Lower leg skin (tissue), 4 donors: Measurements from ENCODE around the gene SMARCA2. TPM values are rescaled to one million over a fixed set of nuclear protein-coding genes. Genes with fewer than 3 reads are reported as not detected.

Source experiments
- DNase-seq, 2 donors: peaks; one replicate each; pipeline ENCODE4 v3.0.0-alpha.2; 2019; ENCODE audit warnings: low spot score in 2 of 2
- H3K4me3 ChIP-seq: fragments of 200-600 bp; sonication (generic); 2 replicates; pipeline ENCODE4 v1.5.1; 2017; ENCODE audit warnings: mild to moderate bottlenecking, low read depth; ENCODE audit not compliant: poor library complexity, severe bottlenecking
- POLR2A ChIP-seq, 2 donors: fragments of 450-650 bp; IDR thresholded peaks; one replicate each; pipeline ENCODE4 v1.6.1; 2016 to 2017; ENCODE audit warnings: antibody characterized with exemption in 2 of 2, mild to moderate bottlenecking in 1 of 2, moderate library complexity in 1 of 2
- WGBS, 2 donors: methylation state at CpG; one replicate each; pipeline ENCODE4 v1.1.5; 2018; 5-methylcytosine and 5-hydroxymethylcytosine counted together
- intact Hi-C: fragments of 100-400 bp; cut with DNase I; formaldehyde crosslinking; loops from one replicate; pipeline ENCODE4 v1.15.0; 2023; ENCODE audit warnings: low total_unique reads
- total RNA-seq, 4 donors: library from RNA; depleted of rRNA; stranded (reverse); fragments of >200 nt; gene quantifications; one replicate each; pipeline ENCODE4 v1.1.0, GENCODE V29; 2016
- TF ChIP-seq, protein P1 (sequence below), 3 donors: fragments of 450-650 bp; IDR thresholded peaks; one replicate each; pipeline ENCODE4 v1.5.1; 2016; ENCODE audit warnings: antibody characterized with exemption in 3 of 3, mild to moderate bottlenecking in 3 of 3, moderate library complexity in 2 of 3

Gene SMARCA2
- total RNA-seq, 4 donors from 2014 or later = 111 to 130 (median 114) TPM

DNA sequence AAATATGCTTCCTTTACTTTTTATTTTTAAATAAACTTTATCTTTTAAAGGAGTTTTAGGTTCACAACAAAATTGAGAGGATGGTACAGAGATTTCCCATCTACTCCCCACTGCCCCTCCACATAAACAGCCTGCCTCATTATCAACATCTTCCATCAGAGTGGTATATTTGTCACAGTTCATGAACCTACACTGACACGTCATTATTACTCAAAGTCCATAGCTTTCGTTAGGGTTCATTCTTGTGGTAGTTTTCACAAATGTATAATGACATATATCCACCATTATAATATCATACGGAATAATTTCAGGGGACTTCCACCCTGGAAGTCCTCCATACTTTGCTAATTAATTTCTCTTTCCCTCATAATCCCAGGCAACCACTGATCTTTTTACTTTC, 204.9 kb downstream of the SMARCA2 start:
- 77 to 93% methylated on average over 3 of the region's 3 CpGs for WGBS, 2 donors
- H3K4me3 ChIP-seq = no peak overlapping the region
- intact Hi-C loops = no loop called here
- TF ChIP-seq, protein P1, sequence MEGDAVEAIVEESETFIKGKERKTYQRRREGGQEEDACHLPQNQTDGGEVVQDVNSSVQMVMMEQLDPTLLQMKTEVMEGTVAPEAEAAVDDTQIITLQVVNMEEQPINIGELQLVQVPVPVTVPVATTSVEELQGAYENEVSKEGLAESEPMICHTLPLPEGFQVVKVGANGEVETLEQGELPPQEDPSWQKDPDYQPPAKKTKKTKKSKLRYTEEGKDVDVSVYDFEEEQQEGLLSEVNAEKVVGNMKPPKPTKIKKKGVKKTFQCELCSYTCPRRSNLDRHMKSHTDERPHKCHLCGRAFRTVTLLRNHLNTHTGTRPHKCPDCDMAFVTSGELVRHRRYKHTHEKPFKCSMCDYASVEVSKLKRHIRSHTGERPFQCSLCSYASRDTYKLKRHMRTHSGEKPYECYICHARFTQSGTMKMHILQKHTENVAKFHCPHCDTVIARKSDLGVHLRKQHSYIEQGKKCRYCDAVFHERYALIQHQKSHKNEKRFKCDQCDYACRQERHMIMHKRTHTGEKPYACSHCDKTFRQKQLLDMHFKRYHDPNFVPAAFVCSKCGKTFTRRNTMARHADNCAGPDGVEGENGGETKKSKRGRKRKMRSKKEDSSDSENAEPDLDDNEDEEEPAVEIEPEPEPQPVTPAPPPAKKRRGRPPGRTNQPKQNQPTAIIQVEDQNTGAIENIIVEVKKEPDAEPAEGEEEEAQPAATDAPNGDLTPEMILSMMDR (IDR thresholded peaks at IDR 0.05) = no peak
- no peak for TF ChIP-seq POLR2A (IDR thresholded peaks at IDR 0.05)
- no peak for DNase-seq

GRCh38 chr9:2227144-2227867, 212.2 kb downstream of the SMARCA2 start:
- 86 to 89% methylated on average over 4 of the region's 4 CpGs for WGBS, 2 donors
- intact Hi-C loops = no loop called here
- no peak for DNase-seq
- TF ChIP-seq, protein P1 (IDR thresholded peaks at IDR 0.05) = no peak
- no peak for TF ChIP-seq POLR2A (IDR thresholded peaks at IDR 0.05)
- H3K4me3 ChIP-seq = no peak overlapping the region

DNA sequence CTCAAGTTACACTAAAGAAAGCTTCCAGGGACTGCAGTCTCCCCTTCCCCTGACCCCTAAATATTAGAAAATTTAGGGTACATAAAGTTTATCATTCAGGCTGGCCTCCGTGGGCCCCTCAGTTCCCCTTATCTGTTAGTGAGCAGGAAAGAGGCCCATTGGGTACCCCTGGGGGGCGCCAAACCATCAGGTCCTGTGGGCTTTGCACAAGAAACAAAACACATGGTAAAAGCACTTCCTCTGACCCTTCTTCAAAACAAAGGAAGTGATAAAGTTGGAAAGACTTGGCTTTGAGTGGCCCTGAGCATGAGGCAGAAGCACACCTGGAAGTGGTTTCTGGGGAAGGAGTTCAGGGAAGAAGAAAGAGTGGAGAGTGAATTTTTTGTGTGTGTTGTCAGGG, 213.0 kb downstream of the SMARCA2 start:
- TF ChIP-seq, protein P1 (IDR thresholded peaks at IDR 0.05) = no peak
- no peak for TF ChIP-seq POLR2A (IDR thresholded peaks at IDR 0.05)
- H3K4me3 ChIP-seq = no peak overlapping the region
- intact Hi-C loops = no loop called here
- 46 to 64% methylated on average over 2 of the region's 2 CpGs for WGBS, 2 donors
- no peak for DNase-seq

- 87 to 95% methylated on average over 2 of the region's 2 CpGs for WGBS, 2 donors
- intact Hi-C loops = no loop called here
Observed at GRCh38 chr9:2228641-2229040, 213.5 kb downstream of the SMARCA2 start.

GRCh38 chr9:2229109-2229721, 214.1 kb downstream of the SMARCA2 start:
- H3K4me3 ChIP-seq = no peak overlapping the region
- TF ChIP-seq, protein P1 (IDR thresholded peaks at IDR 0.05) = no peak
- no peak for TF ChIP-seq POLR2A (IDR thresholded peaks at IDR 0.05)
- WGBS, 2 donors = 64 to 79% methylated on average over 3 of the region's 3 CpGs
- no peak for DNase-seq
- intact Hi-C loops = no loop called here

More at GRCh38 chr9:2228641-2229040, 213.5 kb downstream of the SMARCA2 start:
- no peak overlapping the region for H3K4me3 ChIP-seq
- TF ChIP-seq, protein P1 (IDR thresholded peaks at IDR 0.05) = no peak
- no peak for TF ChIP-seq POLR2A (IDR thresholded peaks at IDR 0.05)
- no peak for DNase-seq
